ENCODE data around the gene RAB13. TPM values are rescaled to one million over a fixed set of nuclear protein-coding genes. Genes with fewer than 3 reads are reported as not detected.

The RAB13 gene
- total and polyA plus RNA-seq, 2 donors (not counting 3 experiments of a cell fraction or from before 2014, with no cell fraction given): 76.0 to 124 TPM

- FAIRE-seq (no peak), DNase-seq (ENCODE audit: low read depth, low spot score) (no peak)
- Histone ChIP-seq H3K9me1 (replicated peaks; ENCODE audit: control insufficient read depth, extremely low read depth, insufficient read depth, low read length) (no peaks in the 10 kb centered on the region), H4K20me1 (replicated peaks; ENCODE audit: control insufficient read depth, extremely low read depth, insufficient read depth, low read length) (no peaks in the 10 kb centered on the region), H2AFZ (ENCODE audit: low read depth, low read length) (no peak overlapping the region), H3K27ac (ENCODE audit: insufficient read depth, low read depth, low read length) (no peak overlapping the region), H3K9ac (replicated peaks; ENCODE audit: extremely low read depth, insufficient read depth, low read length) (no peak overlapping the region), H3K36me3 (ENCODE audit: control insufficient read depth in 2 of 2, extremely low read depth in 1 of 2, insufficient read depth in 2 of 2, low read length in 2 of 2) (peaks cover 9 to 10% of the 10 kb centered on the region in 2 experiments), H3K4me2 (ENCODE audit: insufficient read depth, low read length) (no peak overlapping the region), H3K79me2 (ENCODE audit: control insufficient read depth, insufficient read depth, low read length) (peaks cover 21% of the 10 kb centered on the region), H3K4me3 (replicated peaks in 1 of 3; ENCODE audit: insufficient read depth in 1 of 3, low read depth in 1 of 3, low read length in 3 of 3) (no peak overlapping the region), H3K27me3 (ENCODE audit: control insufficient read depth in 2 of 2, insufficient read depth in 2 of 2, low read length in 2 of 2) (no peaks in the 10 kb centered on the region), H3K4me1 (ENCODE audit: control insufficient read depth, extremely low read depth, insufficient read depth, low read length) (peaks cover 17% of the 10 kb centered on the region), H3K9me3 (replicated peaks; ENCODE audit: control insufficient read depth, insufficient read depth, low read length) (no peaks in the 10 kb centered on the region)
- dilution Hi-C loops (cut with MboI; ENCODE audit: extremely low pct_ligation_motif_present, low sequenced_read_pairs) (no loop called here), intact Hi-C loops (cut with micrococcal nuclease) (loop anchor here (10.0 kb wide), 1 partner anchor 159 kb away; the partner anchor contains the start of gene NUP210L)
- ChIA-PET CTCF (interaction anchor here (1.2 kb wide), 1 partner anchor 339 kb away, joined by 4 read pairs; no protein-coding TSS in a partner anchor), POLR2A (no interaction called here)
- TF ChIP-seq POLR2A (IDR thresholded peaks at IDR 0.05; ENCODE audit: low read depth, low read length) (no peak), EZH2 (IDR thresholded peaks at IDR 0.05; ENCODE audit: borderline replicate concordance, low read depth, low read length, severe bottlenecking) (no peak), GATA2 (IDR thresholded peaks at IDR 0.05; ENCODE audit: insufficient read depth, insufficient read length, low read depth, low read length) (no peak)
- TF ChIP-seq, protein P1, sequence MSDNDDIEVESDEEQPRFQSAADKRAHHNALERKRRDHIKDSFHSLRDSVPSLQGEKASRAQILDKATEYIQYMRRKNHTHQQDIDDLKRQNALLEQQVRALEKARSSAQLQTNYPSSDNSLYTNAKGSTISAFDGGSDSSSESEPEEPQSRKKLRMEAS (IDR thresholded peaks at IDR 0.05; ENCODE audit: insufficient read depth, insufficient read length): no peak
- no TSS peak for BruUV-seq (replicated peaks)
Measured at GRCh38 chr1:153995640-153996039, 9.5 kb upstream of the RAB13 start.

GRCh38 chr1:153995202-153995601 lies 9.1 kb upstream of the RAB13 start:
- Histone ChIP-seq H3K36me3 (ENCODE audit: control insufficient read depth in 2 of 2, extremely low read depth in 1 of 2, insufficient read depth in 2 of 2, low read length in 2 of 2) (peaks cover 9 to 10% of the 10 kb centered on the region in 2 experiments), H2AFZ (ENCODE audit: low read depth, low read length) (no peak overlapping the region), H3K9me3 (replicated peaks; ENCODE audit: control insufficient read depth, insufficient read depth, low read length) (no peaks in the 10 kb centered on the region), H3K4me3 (replicated peaks in 1 of 3; ENCODE audit: insufficient read depth in 1 of 3, low read depth in 1 of 3, low read length in 3 of 3) (no peak overlapping the region), H3K79me2 (ENCODE audit: control insufficient read depth, insufficient read depth, low read length) (peaks cover 21% of the 10 kb centered on the region), H3K9ac (replicated peaks; ENCODE audit: extremely low read depth, insufficient read depth, low read length) (no peak overlapping the region), H3K27ac (ENCODE audit: insufficient read depth, low read depth, low read length) (no peak overlapping the region), H3K9me1 (replicated peaks; ENCODE audit: control insufficient read depth, extremely low read depth, insufficient read depth, low read length) (no peaks in the 10 kb centered on the region), H4K20me1 (replicated peaks; ENCODE audit: control insufficient read depth, extremely low read depth, insufficient read depth, low read length) (no peaks in the 10 kb centered on the region), H3K27me3 (ENCODE audit: control insufficient read depth in 2 of 2, insufficient read depth in 2 of 2, low read length in 2 of 2) (no peaks in the 10 kb centered on the region), H3K4me2 (ENCODE audit: insufficient read depth, low read length) (no peak overlapping the region), H3K4me1 (ENCODE audit: control insufficient read depth, extremely low read depth, insufficient read depth, low read length) (peaks cover 17% of the 10 kb centered on the region)
- TF ChIP-seq, protein P1 (IDR thresholded peaks at IDR 0.05; ENCODE audit: insufficient read depth, insufficient read length): no peak
- TF ChIP-seq POLR2A (IDR thresholded peaks at IDR 0.05; ENCODE audit: low read depth, low read length): no peak
- TF ChIP-seq POLR2AphosphoS5 (IDR thresholded peaks at IDR 0.05; ENCODE audit: insufficient read depth, low read depth, low read length): no peak
- TF ChIP-seq GATA2 (IDR thresholded peaks at IDR 0.05; ENCODE audit: insufficient read depth, insufficient read length, low read depth, low read length): no peak
- no peak for TF ChIP-seq MYC (IDR thresholded peaks at IDR 0.05; ENCODE audit: low read depth, low read length)
- no peak for TF ChIP-seq JUN (IDR thresholded peaks at IDR 0.05; ENCODE audit: borderline replicate concordance, insufficient read depth, insufficient read length, low read depth)
- no peak for TF ChIP-seq CTCF (IDR thresholded peaks at IDR 0.05; ENCODE audit: extremely low read depth in 1 of 2, insufficient read depth in 1 of 2, low read depth in 1 of 2, low read length in 2 of 2)
- TF ChIP-seq EZH2 (IDR thresholded peaks at IDR 0.05; ENCODE audit: borderline replicate concordance, low read depth, low read length, severe bottlenecking): no peak
- FAIRE-seq: no peak
- CTCF ChIA-PET: interaction anchor here (1.2 kb wide), 1 partner anchor 340 kb away, joined by 4 read pairs; no protein-coding TSS in a partner anchor
- intact Hi-C loops (cut with micrococcal nuclease): loop anchor here (10.0 kb wide), 1 partner anchor 160 kb away; the partner anchor contains the start of gene NUP210L
- DNase-seq (ENCODE audit: low read depth, low spot score): no peak
- dilution Hi-C loops (cut with MboI; ENCODE audit: extremely low pct_ligation_motif_present, low sequenced_read_pairs): no loop called here
- no TSS peak for BruUV-seq (replicated peaks)
- POLR2A ChIA-PET: interaction anchor here (0.5 kb wide), 1 partner anchor 180 kb away, joined by 7 read pairs; no protein-coding TSS in a partner anchor
